ENCODE results near the gene PADI1. TPM values are rescaled to one million over a fixed set of nuclear protein-coding genes. Genes with fewer than 3 reads are reported as not detected.

The PADI1 gene
- total and polyA plus RNA-seq, 4 donors = 4.9 TPM; not detected in 3

- no peak for TF ChIP-seq CTCF (IDR thresholded peaks at IDR 0.05; ENCODE audit: low read depth, low read length, missing input control)
- no peak for TF ChIP-seq ZBTB33 (IDR thresholded peaks at IDR 0.05)
- no peak for TF ChIP-seq JUND (IDR thresholded peaks at IDR 0.05)
Measured at GRCh38 chr1:17218939-17219338, 14.0 kb downstream of the PADI1 start (continued).

- Histone ChIP-seq H3K4me1 (ENCODE audit: control insufficient read depth in 4 of 4, insufficient read depth in 4 of 4, low read length in 3 of 4) (peaks cover 0 to 7% (median 3%) of the 10 kb centered on the region in 4 donors), H3K27me3 (ENCODE audit: control insufficient read depth in 4 of 4, insufficient read depth in 4 of 4, low read length in 3 of 4) (peaks cover 0 to 7% (median under 1%) of the 10 kb centered on the region in 4 donors), H3K4me3 (ENCODE audit: low read depth in 1 of 3, low read length in 3 of 3) (no peak overlapping the region), H3K27ac (ENCODE audit: low read depth in 1 of 2, low read length in 2 of 2) (no peak overlapping the region), H3K36me3 (ENCODE audit: control insufficient read depth in 4 of 4, insufficient read depth in 3 of 4, low read depth in 1 of 4, low read length in 3 of 4) (no peaks in the 10 kb centered on the region), H3K9me3 (ENCODE audit: control insufficient read depth in 4 of 4, low read length in 3 of 4) (no peaks in the 10 kb centered on the region), H3K9ac (ENCODE audit: low read depth in 1 of 2, low read length in 2 of 2) (no peak overlapping the region)
- TF ChIP-seq FOXA1 (IDR thresholded peaks at IDR 0.05) (no peak), YY1 (IDR thresholded peaks at IDR 0.05) (no peak), GABPA (IDR thresholded peaks at IDR 0.05 in 1 of 2, conservative IDR thresholded peaks at IDR 0.05 in 1 of 2) (no peak), FOXA2 (IDR thresholded peaks at IDR 0.05) (no peak), ZBTB33 (IDR thresholded peaks at IDR 0.05) (no peak), RXRA (IDR thresholded peaks at IDR 0.05) (no peak), EGR1 (IDR thresholded peaks at IDR 0.05; ENCODE audit: low read depth in 2 of 2) (no peak), RAD21 (IDR thresholded peaks at IDR 0.05) (no peak), HNF4G (IDR thresholded peaks at IDR 0.05) (no peak), TAF1 (conservative IDR thresholded peaks at IDR 0.05) (no peak), JUND (IDR thresholded peaks at IDR 0.05) (no peak)
- no peak for DNase-seq (ENCODE audit: low spot score)
- WGBS = 82% methylated on average over 3 of the region's 3 CpGs
Measured at GRCh38 chr1:17220287-17220686, 15.4 kb downstream of the PADI1 start.

GRCh38 chr1:17222557-17222956 is 17.6 kb downstream of the PADI1 start:
- no peak overlapping the region for H3K4me3 ChIP-seq (ENCODE audit: low read depth in 1 of 3, low read length in 3 of 3)
- H3K9me3 ChIP-seq (ENCODE audit: control insufficient read depth in 4 of 4, low read length in 3 of 4) = no peaks in the 10 kb centered on the region
- TF ChIP-seq JUND (IDR thresholded peaks at IDR 0.05) (no peak), NR2F2 (IDR thresholded peaks at IDR 0.05) (no peak), REST (IDR thresholded peaks at IDR 0.05) (no peak), EGR1 (IDR thresholded peaks at IDR 0.05; ENCODE audit: low read depth in 2 of 2) (no peak), TAF1 (conservative IDR thresholded peaks at IDR 0.05) (no peak)
- peaks cover 0 to 7% (median 3%) of the 10 kb centered on the region in 4 donors for H3K4me1 ChIP-seq (ENCODE audit: control insufficient read depth in 4 of 4, insufficient read depth in 4 of 4, low read length in 3 of 4)
- no peak for DNase-seq (ENCODE audit: low spot score)
- peaks cover 0 to 3% (median under 1%) of the 10 kb centered on the region in 4 donors for H3K27me3 ChIP-seq (ENCODE audit: control insufficient read depth in 4 of 4, insufficient read depth in 4 of 4, low read length in 3 of 4)
- no peak overlapping the region for H3K9ac ChIP-seq (ENCODE audit: low read depth in 1 of 2, low read length in 2 of 2)
- H3K27ac ChIP-seq (ENCODE audit: low read depth in 1 of 2, low read length in 2 of 2) = no peak overlapping the region
- no peaks in the 10 kb centered on the region for H3K36me3 ChIP-seq (ENCODE audit: control insufficient read depth in 4 of 4, insufficient read depth in 3 of 4, low read depth in 1 of 4, low read length in 3 of 4)
- WGBS = 77% methylated on average over 14 of the region's 14 CpGs

Measured in liver (tissue), 9 donors.